Activated CD8-positive, alpha-beta memory T cell treated with anti-CD3 and anti-CD28 coated beads, Interleukin-2, amount 50 U/mL, for 48 hours (primary cell): ENCODE measurements around the gene ABR.
"Not testable (repeated sequence)": the region's sequence is repeated elsewhere in the genome, so short reads cannot be mapped to it uniquely, and the experiment has no call there.

ENCODE experiments used
- DNase-seq: peaks from one replicate; pipeline ENCODE4 v3.0.0-alpha.2; 2020

The ABR gene

GRCh38 chr17:1147664-1148063 lies 32.1 kb downstream of the ABR start:
- DNase-seq, result no peak

DNA sequence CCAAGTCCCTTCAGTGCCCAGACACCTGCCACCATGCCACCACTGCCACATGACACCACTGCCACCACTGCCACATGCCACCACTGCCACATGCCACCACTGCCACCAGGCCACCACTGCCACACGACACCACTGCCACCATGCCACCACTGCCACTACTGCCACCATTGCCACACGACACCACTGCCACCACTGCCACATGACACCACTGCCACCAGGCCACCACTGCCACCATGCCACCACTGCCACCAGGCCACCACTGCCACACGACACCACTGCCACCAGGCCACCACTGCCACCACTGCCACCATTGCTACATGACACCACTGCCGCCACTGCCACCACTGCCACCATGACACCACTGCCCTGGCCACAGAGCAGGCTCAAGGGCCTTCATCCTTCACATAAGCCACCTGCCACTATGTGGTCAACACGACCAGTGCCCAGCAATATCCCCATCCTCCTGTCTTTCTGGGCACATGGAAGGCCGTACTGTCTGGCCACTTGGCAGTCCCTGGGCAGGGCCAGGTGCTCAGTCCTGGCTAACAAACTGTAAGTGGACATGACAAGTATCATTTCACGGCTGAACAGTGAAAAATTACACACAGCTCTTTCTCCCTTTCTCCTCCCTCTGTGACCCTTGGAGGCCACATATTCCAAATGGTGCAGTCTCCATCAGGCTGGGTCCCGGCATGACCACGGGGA lies 33.1 kb downstream of the ABR start:
- DNase-seq, result no peak

GRCh38 chr17:1145311-1145986 lies 34.3 kb downstream of the ABR start:
- DNase-seq, result no peak

DNA sequence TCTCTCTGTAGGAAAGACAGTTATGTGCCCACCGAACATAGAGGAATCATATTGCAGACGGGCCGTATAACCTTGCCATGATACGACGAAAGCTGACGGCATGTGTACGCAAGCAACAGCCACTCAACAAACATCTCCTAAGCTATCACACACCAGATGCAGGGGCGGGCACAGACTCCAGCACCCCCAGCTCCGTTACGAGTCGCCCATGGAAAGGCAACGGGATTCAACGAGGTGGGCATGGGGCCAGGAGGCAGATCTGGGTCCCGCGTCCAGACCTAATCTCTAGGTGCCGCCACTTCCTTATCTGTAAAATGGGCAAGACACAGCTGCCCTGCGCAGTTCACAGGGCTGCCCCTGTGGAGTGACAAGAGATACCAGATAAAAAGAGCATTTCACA lies 35.6 kb downstream of the ABR start:
- DNase-seq, result no peak

- DNase-seq, result no peak
Observed at GRCh38 chr17:1143573-1143972, 36.2 kb downstream of the ABR start.

DNA sequence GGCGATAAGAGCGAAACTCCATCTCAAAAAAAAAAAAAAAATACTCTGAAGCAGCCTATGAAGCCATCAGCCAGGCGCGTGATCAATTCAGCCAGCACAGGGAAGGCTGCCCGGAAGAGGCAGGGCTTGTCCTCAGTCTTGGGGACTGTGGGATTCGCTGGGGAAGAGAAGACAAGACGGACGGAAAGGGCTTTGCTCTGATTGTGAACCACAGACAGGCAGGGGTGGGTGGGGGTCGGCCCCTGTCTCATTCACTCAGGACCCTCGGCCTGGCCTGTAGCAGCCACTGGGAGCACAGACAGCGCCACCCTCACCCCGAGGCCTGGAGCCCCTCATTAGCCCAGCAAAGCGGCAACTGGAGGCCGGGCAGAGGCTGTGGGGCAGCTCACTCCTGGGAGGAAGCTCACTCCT lies 37.2 kb downstream of the ABR start:
- DNase-seq, result no peak

DNA sequence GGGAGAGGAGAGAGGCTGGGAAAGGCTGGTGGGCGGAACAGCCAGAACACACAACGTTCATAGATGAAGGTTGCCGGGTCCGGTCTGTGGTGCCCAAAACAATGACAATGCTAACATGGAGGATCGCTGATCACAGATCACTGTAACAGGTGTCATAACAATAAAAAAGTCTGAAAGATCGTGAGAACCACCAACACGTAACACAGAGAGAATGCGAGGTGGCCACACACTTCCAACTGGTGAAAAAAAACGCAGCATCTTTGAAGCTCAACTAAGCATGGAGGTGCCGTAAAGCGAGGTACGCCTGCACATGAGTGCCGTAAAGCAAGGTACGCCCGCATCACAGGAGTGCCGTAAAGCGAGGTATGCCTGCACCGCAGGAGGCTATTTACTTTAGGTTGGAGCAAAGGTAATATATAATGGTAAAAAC lies 42.3 kb downstream of the ABR start:
- DNase-seq, result no peak

GRCh38 chr17:1136748-1137147 lies 43.0 kb downstream of the ABR start:
- DNase-seq, result no peak

DNA sequence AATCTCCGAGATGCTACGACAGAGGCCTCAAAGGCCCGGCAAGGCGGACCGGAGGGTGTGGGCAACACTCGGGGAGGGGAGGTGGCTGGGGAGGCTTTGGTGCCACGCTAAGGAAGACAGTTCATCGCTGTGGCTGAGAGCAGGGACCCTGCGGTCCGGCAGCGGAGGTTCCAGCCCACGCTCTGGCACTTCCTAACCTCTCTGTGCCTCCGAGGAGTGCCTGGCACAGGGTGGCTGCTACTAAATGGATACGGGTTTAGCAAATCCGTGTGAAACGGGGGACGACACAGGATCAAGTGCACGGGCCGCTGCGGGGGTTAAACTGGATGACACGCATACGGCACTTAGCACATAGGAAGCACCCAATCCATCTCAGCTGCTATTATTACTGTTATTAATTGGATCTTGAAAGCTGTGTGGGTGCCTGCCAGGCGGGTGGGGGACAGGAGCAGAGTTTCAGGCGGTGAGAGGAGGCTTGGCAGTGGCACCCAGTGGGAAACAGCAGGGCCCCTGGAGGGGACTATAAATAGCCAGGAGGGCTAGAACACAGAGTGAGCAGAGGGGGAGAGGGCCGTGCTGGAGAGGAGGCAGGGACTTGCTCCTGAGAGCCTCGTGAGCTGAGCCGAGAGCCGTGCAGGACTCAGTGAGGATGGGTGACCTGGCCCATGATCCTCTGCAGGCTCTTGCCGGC lies 45.0 kb downstream of the ABR start:
- no peak for DNase-seq

- DNase-seq, result no peak
Observed at GRCh38 chr17:1130191-1130590, 49.6 kb downstream of the ABR start.

DNA sequence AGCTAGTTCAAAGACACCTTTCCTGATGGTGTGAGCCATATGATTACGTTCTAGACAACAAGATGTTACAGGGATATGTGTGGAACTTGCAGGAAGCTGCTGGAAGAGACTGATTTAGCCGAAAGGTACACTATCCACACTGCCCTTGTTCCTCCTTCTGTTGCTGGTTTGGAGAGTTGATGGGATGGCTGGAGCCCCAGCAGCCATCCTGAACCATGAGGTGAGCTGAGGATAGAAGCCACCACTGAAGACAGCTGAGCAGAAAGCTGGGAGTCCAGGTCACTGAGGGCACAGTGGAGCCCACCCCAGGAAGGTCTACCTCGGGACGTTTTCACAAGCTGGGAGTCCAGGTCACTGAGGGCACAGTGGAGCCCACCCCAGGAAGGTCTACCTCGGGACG lies 51.3 kb downstream of the ABR start:
- not testable (repeated sequence) for DNase-seq

- no peak for DNase-seq
Observed at GRCh38 chr17:1126801-1127550, 52.8 kb downstream of the ABR start.

DNA sequence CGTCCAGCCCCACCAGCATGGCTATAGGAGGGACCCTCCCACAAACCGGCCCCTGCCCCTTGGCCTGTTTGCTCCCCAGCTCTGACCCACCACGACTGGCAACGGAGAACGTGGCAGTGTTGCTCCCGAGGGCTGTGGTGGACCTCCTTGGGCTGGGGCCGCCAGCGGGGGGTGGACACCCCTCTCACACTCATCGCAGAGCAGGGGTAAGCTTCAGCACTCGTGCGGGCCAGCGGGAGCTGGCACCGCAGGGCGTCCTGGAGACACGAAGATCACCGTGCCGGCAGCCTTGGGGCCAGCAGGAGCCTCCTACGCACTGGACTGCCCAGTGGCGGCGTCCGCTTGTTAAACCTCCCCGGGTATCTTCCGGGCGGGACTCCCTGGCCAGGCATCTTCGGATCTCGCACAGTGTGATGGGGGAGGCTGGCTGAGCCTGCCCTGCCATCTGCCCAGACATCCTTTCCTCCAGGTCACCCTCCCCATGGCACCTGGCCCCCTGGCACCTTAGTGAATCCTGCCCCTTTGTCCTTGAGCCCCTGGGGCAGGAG lies 53.5 kb downstream of the ABR start:
- no peak for DNase-seq

DNA sequence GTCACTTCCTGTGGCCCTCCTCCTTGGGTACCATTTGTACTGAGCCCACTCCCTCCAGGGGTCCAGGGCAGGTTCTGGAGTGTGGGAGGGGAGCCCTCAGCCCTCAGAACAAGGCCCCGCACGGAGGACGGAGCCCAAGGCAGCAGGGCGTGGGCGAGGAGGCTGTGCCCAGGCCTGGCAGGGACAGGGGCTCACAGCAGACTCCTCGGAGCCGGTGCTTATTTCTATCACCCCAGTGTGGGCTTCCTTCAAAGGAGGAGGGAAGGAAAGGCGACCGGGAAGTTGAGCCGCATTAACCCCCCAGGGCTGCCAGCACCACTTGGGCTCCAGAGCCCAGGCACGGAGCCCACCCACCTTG lies 54.0 kb downstream of the ABR start:
- no peak for DNase-seq

GRCh38 chr17:1124896-1125787 lies 54.6 kb downstream of the ABR start:
- no peak for DNase-seq

- no peak for DNase-seq
Observed at GRCh38 chr17:1123921-1124715, 55.7 kb downstream of the ABR start.

DNA sequence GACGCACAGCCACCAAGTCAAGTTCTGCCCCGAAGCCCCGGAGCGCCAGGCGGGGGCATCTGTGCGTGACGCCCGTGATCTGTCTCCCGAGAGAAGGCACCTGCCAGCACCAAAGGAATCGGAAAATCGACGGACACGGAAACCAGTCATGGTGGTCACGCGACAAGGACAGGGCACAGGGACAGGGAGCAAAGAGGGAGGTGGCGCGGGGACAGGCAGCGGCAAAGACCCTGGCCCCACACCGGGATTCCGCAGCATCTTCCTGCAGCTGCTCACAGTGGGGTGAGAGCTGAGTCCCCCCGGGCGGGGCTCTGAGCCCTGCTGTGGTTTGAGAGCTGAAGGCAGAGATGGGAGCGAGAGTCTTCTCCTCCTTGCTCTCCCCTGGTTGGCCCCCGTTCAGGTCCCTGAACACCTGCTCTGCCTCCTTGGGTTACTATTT lies 56.4 kb downstream of the ABR start:
- DNase-seq, result no peak

DNA sequence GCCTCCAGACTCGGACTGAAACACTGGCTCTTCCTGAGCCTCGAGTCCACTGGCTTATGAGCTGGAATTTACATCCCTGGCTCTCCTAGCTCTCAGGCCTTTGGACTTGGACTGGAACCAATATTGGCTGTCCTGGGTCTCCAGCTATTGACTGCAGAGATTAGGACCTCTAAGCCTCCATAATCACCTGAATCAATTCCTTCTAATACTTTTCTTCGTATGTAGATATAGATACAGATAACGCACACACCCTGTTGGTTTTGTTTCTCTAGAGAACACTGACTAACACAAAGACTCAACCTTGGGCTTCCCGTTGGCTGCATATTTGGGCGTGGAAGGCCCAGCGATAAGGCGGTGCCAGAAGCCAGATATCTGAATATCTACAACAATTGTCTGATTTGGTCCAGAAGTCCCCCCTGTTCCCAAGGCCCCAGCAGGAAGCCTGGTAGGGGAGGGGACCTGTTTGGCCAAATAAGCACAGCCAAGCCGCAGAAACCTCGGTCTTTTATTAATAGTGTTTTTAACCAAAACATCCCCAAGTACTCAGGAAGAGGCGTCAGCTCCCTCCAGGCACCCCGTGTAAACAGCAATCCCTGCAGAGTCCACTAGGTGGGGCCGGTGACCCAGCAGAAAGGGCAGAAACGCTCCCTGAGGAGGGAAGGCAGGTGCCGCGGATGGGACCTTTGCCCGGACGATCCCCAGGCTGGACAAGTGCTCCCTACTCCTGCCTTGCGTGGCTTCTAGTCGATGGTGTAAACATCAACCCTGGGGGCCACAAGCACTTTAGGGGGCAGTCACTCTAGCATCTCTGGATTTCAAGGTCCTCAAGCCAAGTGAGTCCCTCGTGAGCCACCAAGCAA lies 57.0 kb downstream of the ABR start:
- peak; percentile 95 for DNase-seq

DNA sequence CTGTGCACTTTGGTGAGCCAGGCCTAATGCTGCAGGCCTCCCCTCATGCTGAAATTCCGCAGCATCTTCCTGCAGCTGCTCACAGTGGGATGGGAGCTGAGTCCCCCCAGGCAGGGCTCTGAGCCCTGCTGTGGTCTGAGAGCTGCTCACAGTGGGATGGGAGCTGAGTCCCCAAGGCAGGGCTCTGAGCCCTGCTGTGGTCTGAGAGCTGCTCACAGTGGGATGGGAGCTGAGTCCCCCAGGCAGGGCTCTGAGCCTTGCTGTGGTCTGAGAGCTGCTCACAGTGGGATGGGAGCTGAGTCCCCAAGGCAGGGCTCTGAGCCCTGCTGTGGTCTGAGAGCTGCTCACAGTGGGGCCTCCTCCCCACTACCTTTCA lies 58.4 kb downstream of the ABR start:
- DNase-seq, result not testable (repeated sequence)
